T-helper 2 cell treated with Interferon-gamma antibody and Interleukin-4, amounts not matched to agents 5 μg/mL and 100 μg/mL, for 36 hours (primary cell): Measurements from ENCODE around the gene REEP6.

Experiments used
- DNase-seq: peaks from one replicate; pipeline ENCODE4 v3.0.0; 2021; ENCODE audit warnings: low spot score
- H3K27ac Mint-ChIP-seq: one replicate; pipeline ENCODE4 v1.8.0; 2021; ENCODE audit warnings: mild to moderate bottlenecking, mixed read lengths
- H3K27me3 Mint-ChIP-seq: one replicate; pipeline ENCODE4 v1.8.0; 2021; ENCODE audit warnings: low read depth, mixed read lengths
- H3K36me3 Mint-ChIP-seq: one replicate; pipeline ENCODE4 v1.8.0; 2021; ENCODE audit warnings: low read depth, mixed read lengths
- H3K4me1 Mint-ChIP-seq: one replicate; pipeline ENCODE4 v1.8.0; 2021; ENCODE audit warnings: low read depth, mixed read lengths
- H3K4me3 Mint-ChIP-seq: one replicate; pipeline ENCODE4 v1.8.0; 2022; ENCODE audit warnings: mild to moderate bottlenecking, moderate library complexity, mixed read lengths
- H3K9me3 Mint-ChIP-seq: one replicate; pipeline ENCODE4 v1.8.0; 2021; ENCODE audit warnings: mixed read lengths

Gene REEP6

GRCh38 chr19:1487576-1488281 is 3.3 kb upstream of the REEP6 start:
- H3K4me3 Mint-ChIP-seq = no peak overlapping the region
- H3K27ac Mint-ChIP-seq = no peak overlapping the region
- H3K36me3 Mint-ChIP-seq = no peaks in the 10 kb centered on the region
- peaks cover 11% of the 10 kb centered on the region for H3K27me3 Mint-ChIP-seq
- no peaks in the 10 kb centered on the region for H3K9me3 Mint-ChIP-seq
- H3K4me1 Mint-ChIP-seq = peaks cover 15% of the 10 kb centered on the region
- no peak for DNase-seq

GRCh38 chr19:1488282-1488601 is 2.7 kb upstream of the REEP6 start:
- no peak overlapping the region for H3K27ac Mint-ChIP-seq

GRCh38 chr19:1489463-1490310 is 1.3 kb upstream of the REEP6 start:
- H3K9me3 Mint-ChIP-seq = no peaks in the 10 kb centered on the region
- no peaks in the 10 kb centered on the region for H3K36me3 Mint-ChIP-seq
- peaks cover 15% of the 10 kb centered on the region for H3K4me1 Mint-ChIP-seq
- DNase-seq = no peak
- peak overlapping the region; percentile 49 for H3K27ac Mint-ChIP-seq
- peak overlapping the region; percentile 67 for H3K4me3 Mint-ChIP-seq
- peaks cover 11% of the 10 kb centered on the region for H3K27me3 Mint-ChIP-seq

More at GRCh38 chr19:1488282-1488601, 2.7 kb upstream of the REEP6 start:
- Mint-ChIP-seq H3K4me1 (peaks cover 15% of the 10 kb centered on the region), H3K27me3 (peaks cover 11% of the 10 kb centered on the region), H3K4me3 (no peak overlapping the region), H3K36me3 (no peaks in the 10 kb centered on the region), H3K9me3 (no peaks in the 10 kb centered on the region)
- DNase-seq = no peak

- Mint-ChIP-seq H3K27me3 (peaks cover 11% of the 10 kb centered on the region), H3K36me3 (no peaks in the 10 kb centered on the region), H3K9me3 (no peaks in the 10 kb centered on the region), H3K4me1 (peaks cover 15% of the 10 kb centered on the region), H3K27ac (peak within 1 kb of the TSS; percentile 85), H3K4me3 (peak within 1 kb of the TSS; percentile 89)
- DNase-seq = peak; percentile 94
Measured at GRCh38 chr19:1490311-1491113, 469 bp upstream of the REEP6 start, which contains the start of gene PCSK4. Gene PCSK4, minus strand, starts transcription at chr19:1490350. Its CDS starts 4 bp downstream, at chr19:1490346.

GRCh38 chr19:1491849-1492170 is 829 bp downstream of the REEP6 start:
- Mint-ChIP-seq H3K27ac (peak overlapping the region; percentile 13), H3K4me1 (peaks cover 15% of the 10 kb centered on the region)
- no peak for DNase-seq

GRCh38 chr19:1492474-1493006 is 1.6 kb downstream of the REEP6 start:
- Mint-ChIP-seq H3K27me3 (peaks cover 11% of the 10 kb centered on the region), H3K36me3 (no peaks in the 10 kb centered on the region), H3K9me3 (no peaks in the 10 kb centered on the region), H3K4me3 (no peak overlapping the region), H3K27ac (no peak overlapping the region), H3K4me1 (peaks cover 15% of the 10 kb centered on the region)
- DNase-seq = no peak

More at GRCh38 chr19:1491849-1492170, 829 bp downstream of the REEP6 start:
- Mint-ChIP-seq H3K4me3 (peak overlapping the region; percentile 68), H3K36me3 (no peaks in the 10 kb centered on the region), H3K27me3 (peaks cover 11% of the 10 kb centered on the region), H3K9me3 (no peaks in the 10 kb centered on the region)

- Mint-ChIP-seq H3K4me1 (peaks cover 14% of the 10 kb centered on the region), H3K27ac (no peak overlapping the region), H3K9me3 (no peaks in the 10 kb centered on the region), H3K36me3 (no peaks in the 10 kb centered on the region), H3K27me3 (peaks cover 11% of the 10 kb centered on the region), H3K4me3 (no peak overlapping the region)
- DNase-seq = no peak
Measured at GRCh38 chr19:1494115-1494815, 3.3 kb downstream of the REEP6 start.

GRCh38 chr19:1495051-1495798 is 4.2 kb downstream of the REEP6 start:
- Mint-ChIP-seq H3K27me3 (peaks cover 11% of the 10 kb centered on the region), H3K9me3 (no peaks in the 10 kb centered on the region), H3K27ac (no peak overlapping the region), H3K4me3 (no peak overlapping the region), H3K36me3 (no peaks in the 10 kb centered on the region), H3K4me1 (peaks cover 8% of the 10 kb centered on the region)
- no peak for DNase-seq

GRCh38 chr19:1495799-1496713 is 5.1 kb downstream of the REEP6 start:
- Mint-ChIP-seq H3K9me3 (no peaks in the 10 kb centered on the region), H3K4me1 (peaks cover 4% of the 10 kb centered on the region), H3K27ac (no peak overlapping the region), H3K4me3 (no peak overlapping the region), H3K27me3 (peaks cover 8% of the 10 kb centered on the region), H3K36me3 (no peaks in the 10 kb centered on the region)
- no peak for DNase-seq

GRCh38 chr19:1496714-1497577 is 6.0 kb downstream of the REEP6 start:
- no peak for DNase-seq
- Mint-ChIP-seq H3K4me1 (peaks cover under 1% of the 10 kb centered on the region), H3K9me3 (no peaks in the 10 kb centered on the region), H3K36me3 (no peaks in the 10 kb centered on the region), H3K4me3 (no peak overlapping the region), H3K27me3 (peaks cover 4% of the 10 kb centered on the region), H3K27ac (no peak overlapping the region)

- no peaks in the 10 kb centered on the region for H3K36me3 Mint-ChIP-seq
- H3K4me1 Mint-ChIP-seq = peaks cover 2% of the 10 kb centered on the region
- no peaks in the 10 kb centered on the region for H3K27me3 Mint-ChIP-seq
- H3K9me3 Mint-ChIP-seq = no peaks in the 10 kb centered on the region
- no peak overlapping the region for H3K27ac Mint-ChIP-seq
- DNase-seq = no peak
- no peak overlapping the region for H3K4me3 Mint-ChIP-seq
Measured at GRCh38 chr19:1497578-1498235, 6.7 kb downstream of the REEP6 start.
